GM19395 (cell line): ENCODE data around the gene SIGLEC14.
"Not testable (repeated sequence)": the region's sequence is repeated elsewhere in the genome, so short reads cannot be mapped to it uniquely, and the experiment has no call there.

Source experiments
- ATAC-seq: cut with Tn5 transposase; IDR thresholded peaks from one replicate; pipeline ENCODE4 v1.9.1; 2021; ENCODE audit warnings: mild to moderate bottlenecking, moderate library complexity; ENCODE audit not compliant: unreplicated experiment

SIGLEC14 gene

GRCh38 chr19:51646730-51647129 lies at the start of gene SIGLEC14:
Gene SIGLEC14 (minus strand): TSS chr19:51646825. CDS start chr19:51646759, 66 bp downstream.
- not testable (repeated sequence) for ATAC-seq

GRCh38 chr19:51695702-51696315 lies 49.2 kb upstream of the SIGLEC14 start:
- ATAC-seq = no peak

- ATAC-seq = no peak
These were observed 48.5 kb upstream of the SIGLEC14 start for GRCh38 chr19:51695088-51695487.

- ATAC-seq = no peak
These were observed 47.9 kb upstream of the SIGLEC14 start for GRCh38 chr19:51694318-51695085.

GRCh38 chr19:51693819-51694218 lies 47.2 kb upstream of the SIGLEC14 start:
- ATAC-seq = no peak

- no peak for ATAC-seq
These were observed 46.6 kb upstream of the SIGLEC14 start, which contains the start of gene SPACA6 for GRCh38 chr19:51693260-51693659. Gene SPACA6 (plus strand): TSS chr19:51693330. CDS start chr19:51693527, 197 bp downstream.

GRCh38 chr19:51692468-51692867 lies 45.8 kb upstream of the SIGLEC14 start:
- ATAC-seq = no peak

GRCh38 chr19:51691584-51692428 lies 45.2 kb upstream of the SIGLEC14 start:
- ATAC-seq = no peak

- ATAC-seq = no peak
These were observed 44.5 kb upstream of the SIGLEC14 start for GRCh38 chr19:51691074-51691583.

- ATAC-seq = no peak
These were observed 43.9 kb upstream of the SIGLEC14 start for GRCh38 chr19:51690454-51691073.

- ATAC-seq = no peak
These were observed 43.3 kb upstream of the SIGLEC14 start for GRCh38 chr19:51689751-51690453.

- no peak for ATAC-seq
These were observed 42.3 kb upstream of the SIGLEC14 start for GRCh38 chr19:51688671-51689571.

GRCh38 chr19:51687791-51688670 lies 41.4 kb upstream of the SIGLEC14 start:
- ATAC-seq = no peak

- ATAC-seq = no peak
These were observed 39.5 kb upstream of the SIGLEC14 start for GRCh38 chr19:51686171-51686570.

GRCh38 chr19:51681286-51681941 lies 34.8 kb upstream of the SIGLEC14 start:
- ATAC-seq = no peak

- no peak for ATAC-seq
These were observed 33.8 kb upstream of the SIGLEC14 start for GRCh38 chr19:51680474-51680873.

- ATAC-seq = no peak
These were observed 30.0 kb upstream of the SIGLEC14 start for GRCh38 chr19:51676566-51677083.
